Sigmoid colon (tissue), 3 donors: ENCODE data around the gene NRP1.

Experiments
- POLR2A ChIP-seq, 2 donors: fragments of 450-650 bp; IDR thresholded peaks; one replicate each; pipeline ENCODE4 v1.6.1; 2016; ENCODE audit warnings: antibody characterized with exemption in 2 of 2, mild to moderate bottlenecking in 2 of 2, moderate library complexity in 2 of 2
- TF ChIP-seq, protein P1 (sequence below), 4 experiments: fragments of 450-650 bp in 3 of 4; fragments of 200-600 bp in 1 of 4; IDR thresholded peaks; one replicate each; pipeline ENCODE4 v1.5.1; 2016 to 2019; ENCODE audit warnings: antibody characterized with exemption in 4 of 4, mild to moderate bottlenecking in 3 of 4, moderate library complexity in 2 of 4

DNA sequence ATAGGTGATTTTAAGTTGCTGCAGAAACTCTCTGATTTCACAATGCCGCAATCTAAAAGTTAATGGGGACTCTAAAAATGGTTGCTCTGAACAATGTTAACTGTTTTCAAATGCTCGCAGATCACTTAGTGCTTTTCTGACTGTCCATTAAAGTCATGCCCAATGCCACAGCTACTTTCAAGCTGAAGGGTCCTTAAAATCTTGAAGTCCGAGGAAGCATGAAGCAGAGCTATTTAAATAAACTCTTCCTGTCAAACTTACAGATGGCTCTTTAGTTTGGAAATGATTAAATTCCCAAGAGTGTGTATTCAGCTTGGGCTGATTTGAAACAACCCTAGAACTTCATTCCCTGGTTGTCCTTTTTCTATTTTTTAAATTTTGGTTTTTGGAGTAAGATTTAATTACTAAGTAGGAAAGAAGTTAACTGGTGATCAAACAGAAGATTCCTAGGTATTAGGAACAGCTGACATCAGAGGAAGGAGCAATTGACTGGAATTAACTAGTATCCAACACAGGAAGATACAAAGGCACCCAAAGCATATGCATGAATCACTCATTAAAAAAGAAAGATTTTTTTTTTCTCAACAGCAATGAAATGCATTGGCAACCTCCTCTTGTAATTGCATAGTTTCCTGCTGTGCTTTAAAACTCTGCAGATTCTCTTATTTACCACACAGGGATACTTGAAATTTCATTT, 105.1 kb downstream of the NRP1 start:
- TF ChIP-seq, protein P1, sequence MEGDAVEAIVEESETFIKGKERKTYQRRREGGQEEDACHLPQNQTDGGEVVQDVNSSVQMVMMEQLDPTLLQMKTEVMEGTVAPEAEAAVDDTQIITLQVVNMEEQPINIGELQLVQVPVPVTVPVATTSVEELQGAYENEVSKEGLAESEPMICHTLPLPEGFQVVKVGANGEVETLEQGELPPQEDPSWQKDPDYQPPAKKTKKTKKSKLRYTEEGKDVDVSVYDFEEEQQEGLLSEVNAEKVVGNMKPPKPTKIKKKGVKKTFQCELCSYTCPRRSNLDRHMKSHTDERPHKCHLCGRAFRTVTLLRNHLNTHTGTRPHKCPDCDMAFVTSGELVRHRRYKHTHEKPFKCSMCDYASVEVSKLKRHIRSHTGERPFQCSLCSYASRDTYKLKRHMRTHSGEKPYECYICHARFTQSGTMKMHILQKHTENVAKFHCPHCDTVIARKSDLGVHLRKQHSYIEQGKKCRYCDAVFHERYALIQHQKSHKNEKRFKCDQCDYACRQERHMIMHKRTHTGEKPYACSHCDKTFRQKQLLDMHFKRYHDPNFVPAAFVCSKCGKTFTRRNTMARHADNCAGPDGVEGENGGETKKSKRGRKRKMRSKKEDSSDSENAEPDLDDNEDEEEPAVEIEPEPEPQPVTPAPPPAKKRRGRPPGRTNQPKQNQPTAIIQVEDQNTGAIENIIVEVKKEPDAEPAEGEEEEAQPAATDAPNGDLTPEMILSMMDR (IDR thresholded peaks at IDR 0.05) = no peak
- TF ChIP-seq POLR2A (IDR thresholded peaks at IDR 0.05) = no peak
